Loucy (cell line): ENCODE results near the gene DCPS.
"Not testable (repeated sequence)": the region's sequence is repeated elsewhere in the genome, so short reads cannot be mapped to it uniquely, and the experiment has no call there.

Source experiments
- CTCF ChIP-seq: fragments of 200-600 bp; sonication (generic); conservative IDR thresholded peaks from 2 replicates; pipeline ENCODE4 v1.5.1; 2014; ENCODE audit warnings: mild to moderate bottlenecking, antibody characterized with exemption, low read length
- EZH2phosphoT487 ChIP-seq: fragments of 200-600 bp; IDR thresholded peaks from 2 replicates; pipeline ENCODE4 v1.6.1; 2018; ENCODE audit warnings: antibody characterized with exemption, mild to moderate bottlenecking, moderate library complexity, borderline replicate concordance

- TF ChIP-seq CTCF, EZH2phosphoT487: not testable (repeated sequence)
Observed at GRCh38 chr11:126381960-126382359, 78.1 kb downstream of the DCPS start.
